HG03558 (cell line): ENCODE measurements around the gene HAUS7.

Experiments used
- ATAC-seq: cut with Tn5 transposase; IDR thresholded peaks from one replicate; pipeline ENCODE4 v1.9.1; 2021; ENCODE audit warnings: moderate number of reproducible peaks; ENCODE audit not compliant: unreplicated experiment; ENCODE audit errors: extremely low read depth

The HAUS7 gene

DNA sequence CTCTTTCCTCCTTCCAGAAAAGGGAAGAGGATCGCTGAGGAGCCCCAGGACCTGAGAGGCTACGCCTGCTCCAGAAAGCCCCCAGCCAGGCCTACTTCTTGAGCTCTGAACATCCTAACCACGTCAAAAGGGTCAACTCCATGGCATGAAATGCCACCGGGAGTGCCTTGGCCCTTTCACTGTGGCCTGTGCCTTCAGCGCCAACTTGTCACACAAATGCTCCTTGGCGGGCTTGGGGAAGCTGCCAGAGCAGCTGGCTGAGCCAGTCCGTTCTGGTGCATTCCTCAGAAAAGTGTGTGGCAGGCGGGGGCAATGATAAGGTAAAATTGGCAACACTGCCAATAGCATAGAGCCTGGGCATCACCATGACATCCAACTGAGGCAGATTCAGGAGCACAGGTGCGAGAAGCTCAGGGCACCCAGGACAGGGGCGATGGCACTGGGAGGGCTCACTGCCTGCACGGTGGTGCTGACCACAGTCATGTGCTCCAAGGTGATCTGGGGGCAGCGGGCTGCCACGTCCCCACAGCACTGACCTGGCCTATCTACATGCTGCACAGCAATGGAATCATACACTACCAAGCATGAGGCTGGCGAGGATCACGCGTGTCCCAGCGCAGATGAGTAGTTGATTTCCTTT is 12.4 kb downstream of the HAUS7 start:
- ATAC-seq = no peak

DNA sequence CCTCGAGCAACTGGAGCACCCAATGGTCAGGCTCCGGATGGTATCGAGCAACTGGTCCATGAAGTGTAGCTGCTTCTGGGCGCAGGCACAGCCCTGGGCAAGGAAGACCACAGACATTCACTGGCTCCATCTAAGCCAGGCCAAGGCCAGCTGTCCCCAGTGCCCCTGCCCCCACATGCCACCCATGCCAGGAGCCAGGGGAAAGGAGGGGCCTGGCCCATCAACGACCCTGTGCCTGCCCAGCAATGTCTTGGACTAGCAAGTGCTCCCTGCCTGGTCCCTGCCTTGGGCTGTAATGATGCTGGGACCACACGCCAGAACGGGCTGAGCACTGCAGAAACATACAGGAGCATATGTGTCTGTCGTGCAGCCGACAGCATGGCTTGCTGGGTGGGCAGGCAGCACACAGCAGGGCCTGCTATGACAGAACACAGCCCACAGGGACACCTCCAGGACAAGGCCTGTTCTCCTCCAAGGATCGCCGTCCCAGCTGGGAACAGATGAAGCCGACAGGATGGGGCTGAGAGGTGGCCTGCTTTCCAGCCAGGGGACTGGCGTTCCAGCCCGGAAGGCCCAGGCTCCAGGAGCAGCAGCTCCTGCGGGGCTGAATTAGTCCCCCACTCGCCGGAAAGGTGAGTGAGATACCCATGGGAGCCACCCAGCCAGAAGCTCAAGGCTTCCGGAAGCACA is 13.1 kb downstream of the HAUS7 start:
- no peak for ATAC-seq

DNA sequence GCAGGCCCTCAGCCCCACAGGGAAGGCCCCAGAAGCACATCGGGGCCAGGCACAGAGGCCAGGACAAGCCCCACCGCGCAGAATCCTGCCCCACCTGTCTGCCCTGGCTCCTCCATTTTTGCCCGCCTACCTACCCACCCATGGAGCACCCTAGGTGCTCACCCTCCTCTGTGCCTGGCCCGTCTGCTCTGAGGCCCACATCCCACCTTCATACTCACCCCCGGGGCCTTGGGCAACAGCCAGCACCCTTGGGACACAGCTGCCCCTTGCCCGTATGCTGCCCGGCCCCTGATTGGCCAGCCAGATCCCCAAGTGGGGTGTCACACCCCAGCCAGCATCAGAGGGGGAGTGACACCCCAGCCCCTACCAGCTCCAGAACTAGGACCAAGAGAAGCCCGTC is 13.7 kb downstream of the HAUS7 start:
- ATAC-seq = no peak

DNA sequence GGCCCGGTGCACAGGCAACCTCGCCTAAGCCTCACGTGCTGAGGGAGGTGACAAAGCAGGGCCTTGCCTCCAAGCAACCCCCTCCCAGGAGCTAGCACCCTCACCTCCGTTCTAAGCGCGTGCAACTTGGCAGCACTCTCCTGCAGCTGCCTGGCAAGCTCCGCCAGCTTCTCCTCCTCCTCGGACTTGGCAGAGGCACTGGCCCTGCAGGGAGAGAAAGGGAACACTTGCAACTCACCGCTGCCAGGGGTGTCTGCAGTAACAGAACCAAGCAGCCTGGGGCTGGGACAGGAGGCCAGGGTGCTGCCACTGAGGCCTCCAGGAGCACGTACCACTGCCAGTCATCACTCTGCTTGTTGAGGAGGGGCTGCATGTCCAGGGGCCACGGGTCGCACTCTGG is 14.2 kb downstream of the HAUS7 start:
- ATAC-seq = no peak

DNA sequence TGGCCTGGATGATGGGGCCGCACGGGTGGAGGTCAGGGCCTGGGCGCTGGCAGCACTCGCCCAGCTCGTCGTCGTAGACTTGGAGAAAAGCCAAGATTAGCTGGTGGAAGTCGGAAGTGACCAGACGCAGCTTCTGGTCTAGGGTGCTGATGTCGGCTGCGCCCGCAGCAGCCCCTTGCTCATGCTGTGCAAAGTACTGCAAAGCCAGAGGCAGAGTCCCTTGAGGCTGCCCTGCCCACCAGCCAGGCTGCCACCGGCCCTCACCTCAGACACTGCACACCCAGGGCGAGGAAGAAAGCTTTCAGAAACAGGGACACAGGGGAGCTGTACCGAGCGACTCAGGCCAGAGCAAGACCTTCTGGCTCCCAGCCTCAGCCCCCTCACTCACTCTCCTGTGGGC is 14.8 kb downstream of the HAUS7 start:
- no peak for ATAC-seq

DNA sequence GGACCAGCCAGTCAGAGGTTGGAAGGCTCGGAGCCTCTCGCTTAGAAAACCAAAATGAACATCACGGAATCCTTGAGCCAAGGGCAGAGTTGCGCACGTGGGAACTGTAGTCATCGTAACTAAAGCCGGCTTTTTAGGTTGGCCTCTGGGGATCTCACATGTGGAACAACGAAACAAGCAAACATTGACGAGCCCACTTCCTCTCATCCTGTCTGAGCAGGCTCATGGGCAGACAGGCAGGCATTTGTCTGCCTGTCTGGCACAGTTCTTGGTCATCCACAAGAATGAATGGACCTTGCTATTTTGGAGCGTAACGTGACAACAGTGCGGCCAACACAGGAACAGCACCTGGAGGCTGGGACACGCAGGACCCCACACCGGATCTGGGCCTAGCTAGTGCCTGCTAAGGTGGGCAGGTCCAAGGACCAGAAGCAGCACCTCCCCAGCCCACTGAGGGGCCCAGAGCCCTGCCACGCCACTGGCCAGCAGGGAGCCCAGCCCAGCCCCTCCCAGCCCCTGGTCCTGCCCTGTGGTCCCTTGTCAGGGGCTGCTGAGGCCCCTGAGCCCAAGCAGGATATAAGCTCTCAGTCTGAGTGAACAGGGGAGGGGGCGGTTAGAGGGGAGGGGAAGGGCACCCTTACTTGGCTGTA is 15.3 kb downstream of the HAUS7 start:
- ATAC-seq = no peak

DNA sequence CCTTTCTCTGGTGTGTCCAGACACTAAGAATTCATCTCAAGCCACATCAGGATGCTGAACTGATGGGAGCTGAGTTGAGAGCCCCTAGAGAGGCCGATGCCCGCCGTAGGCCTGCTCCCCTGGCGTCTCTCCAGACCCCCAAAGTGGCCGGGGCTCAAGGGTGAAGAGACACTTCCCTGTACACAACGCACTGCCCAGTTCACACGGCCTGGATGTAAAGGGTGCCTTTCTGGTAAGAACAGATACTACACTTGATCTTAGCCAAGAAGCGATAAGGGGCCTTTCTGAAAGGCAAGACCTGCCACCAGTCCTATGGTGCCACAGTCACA is 19.5 kb downstream of the HAUS7 start:
- ATAC-seq = no peak

DNA sequence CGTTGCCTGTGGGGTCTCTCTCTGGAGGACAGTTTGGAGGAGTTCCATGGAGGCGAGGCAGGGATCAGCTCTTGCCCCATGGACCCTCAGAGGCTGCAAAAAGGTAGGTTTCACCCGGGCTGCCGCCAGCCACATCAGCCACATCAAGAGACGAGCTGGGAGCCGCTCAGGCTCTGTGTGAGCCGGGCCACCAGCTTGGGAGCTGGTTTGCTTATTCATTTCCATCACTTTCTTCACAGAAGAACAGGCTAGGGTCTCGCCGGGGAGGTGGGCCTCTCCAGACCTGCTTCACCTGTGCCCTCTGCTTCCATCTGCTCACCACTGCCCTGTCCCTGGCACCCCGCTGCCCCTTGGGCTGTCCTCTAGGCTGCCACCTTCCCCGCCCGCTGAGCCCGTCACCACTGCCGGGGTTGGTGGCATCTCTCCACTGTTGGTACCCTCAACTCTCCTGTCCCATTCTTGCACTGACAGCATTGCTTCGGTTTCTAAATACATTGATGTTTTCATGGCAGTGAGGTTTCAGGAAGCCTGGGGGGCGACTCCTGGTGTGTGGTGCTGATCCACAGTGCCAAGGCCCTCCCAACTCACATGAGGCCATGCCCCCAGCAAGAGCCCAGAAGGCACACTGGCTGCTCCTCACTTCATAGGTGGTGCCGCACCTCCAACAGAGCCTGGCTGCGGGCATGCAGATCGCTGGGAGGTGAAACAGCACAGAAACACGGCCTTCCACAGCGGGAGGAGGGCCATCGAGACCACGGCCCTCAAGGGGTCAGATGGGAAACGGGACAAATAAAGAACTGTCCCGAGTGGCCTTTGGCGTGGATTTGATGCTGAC is 20.0 kb downstream of the HAUS7 start:
- no peak for ATAC-seq

DNA sequence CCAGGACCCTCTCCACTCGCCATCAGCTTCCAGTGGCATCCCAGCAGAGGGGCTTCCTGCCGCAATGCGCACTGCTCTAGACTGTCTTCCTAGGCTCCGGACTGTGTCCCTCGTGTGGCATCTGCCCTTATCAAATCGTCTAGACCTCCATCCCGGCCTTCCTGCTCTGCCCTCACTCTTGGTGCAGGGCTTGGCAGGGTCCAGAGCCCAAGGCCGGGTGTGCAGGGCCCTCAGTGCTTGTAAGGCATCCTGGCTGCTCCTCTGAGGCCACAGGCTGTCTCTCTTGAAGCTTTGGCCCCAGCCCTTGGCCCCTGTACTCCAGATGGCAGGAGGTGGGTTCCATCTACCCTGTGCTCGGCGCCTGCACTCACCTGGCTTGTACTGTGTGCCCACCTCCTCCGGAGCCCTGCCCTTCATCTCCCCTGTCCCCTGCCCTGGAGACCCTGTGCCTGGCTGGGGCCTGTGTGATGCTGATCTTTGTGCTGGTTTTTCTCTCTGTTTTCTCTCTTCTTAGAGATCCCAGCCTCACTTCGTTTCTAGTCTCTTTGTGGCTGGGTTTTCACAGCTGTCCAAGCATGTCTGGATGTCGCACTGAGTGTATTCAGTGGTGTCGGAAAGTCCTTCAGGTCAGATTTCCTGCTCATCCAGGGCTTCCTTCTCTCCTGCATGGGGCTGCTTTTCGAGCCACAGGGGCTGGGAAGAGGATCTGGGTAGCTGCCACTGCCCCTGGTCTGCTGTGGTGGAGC is 20.8 kb downstream of the HAUS7 start:
- ATAC-seq = no peak

DNA sequence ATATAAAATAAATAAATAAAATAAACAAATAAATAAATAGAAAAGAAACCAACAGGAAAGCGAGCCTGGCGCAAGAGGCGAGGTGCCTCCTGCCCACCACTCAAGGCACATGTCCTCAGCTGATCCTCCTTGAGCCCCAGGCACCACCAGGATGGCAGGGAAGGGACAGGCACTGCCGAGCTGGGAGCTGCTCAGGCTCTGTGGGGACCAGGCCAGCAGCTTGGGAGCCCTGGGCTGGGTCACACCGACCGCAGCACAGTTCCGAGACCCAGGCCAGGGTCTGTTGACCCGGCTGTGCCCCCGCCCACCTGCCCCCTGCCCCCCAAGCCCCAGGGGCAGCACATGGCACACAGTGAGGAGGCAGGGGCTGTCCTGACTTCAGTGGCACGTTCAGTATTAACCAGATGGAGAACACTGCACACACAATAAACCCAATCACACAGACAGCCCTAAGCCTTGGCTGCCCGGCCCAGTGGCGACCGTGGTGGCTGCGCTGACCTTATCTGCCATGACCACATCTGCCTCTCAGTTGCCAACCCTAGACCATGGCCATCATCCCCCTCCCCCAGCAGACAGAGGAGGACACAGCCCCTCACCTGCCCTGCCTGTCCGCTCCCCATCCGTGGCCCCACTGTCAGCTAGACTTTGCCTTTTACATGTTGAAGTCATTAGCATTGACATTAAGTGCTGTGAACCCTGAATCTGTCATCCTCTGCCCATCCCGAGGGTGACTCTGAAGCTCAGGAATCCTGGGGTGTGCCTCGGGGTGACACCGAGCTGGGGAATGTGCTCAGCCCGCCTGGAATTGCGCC is 21.6 kb downstream of the HAUS7 start:
- no peak for ATAC-seq

DNA sequence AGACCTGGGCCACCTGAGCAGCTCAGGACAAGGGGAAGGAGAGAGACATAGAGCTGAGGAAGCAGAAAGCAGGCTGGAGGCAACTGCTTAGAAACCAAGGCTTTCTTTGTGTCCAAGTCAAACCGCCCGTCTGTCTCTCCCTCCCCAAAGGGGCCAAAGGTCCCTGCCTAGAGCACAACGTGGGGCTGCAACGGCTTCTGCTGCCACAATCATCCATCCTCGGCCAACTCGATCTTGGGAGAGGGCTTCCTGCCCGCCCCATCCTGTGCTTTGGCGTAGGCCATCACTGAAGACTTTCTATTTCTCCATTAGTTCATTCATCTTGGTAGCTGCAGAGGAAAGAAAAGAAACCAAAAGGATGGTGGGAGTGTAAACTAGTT is 22.8 kb downstream of the HAUS7 start:
- ATAC-seq = no peak

DNA sequence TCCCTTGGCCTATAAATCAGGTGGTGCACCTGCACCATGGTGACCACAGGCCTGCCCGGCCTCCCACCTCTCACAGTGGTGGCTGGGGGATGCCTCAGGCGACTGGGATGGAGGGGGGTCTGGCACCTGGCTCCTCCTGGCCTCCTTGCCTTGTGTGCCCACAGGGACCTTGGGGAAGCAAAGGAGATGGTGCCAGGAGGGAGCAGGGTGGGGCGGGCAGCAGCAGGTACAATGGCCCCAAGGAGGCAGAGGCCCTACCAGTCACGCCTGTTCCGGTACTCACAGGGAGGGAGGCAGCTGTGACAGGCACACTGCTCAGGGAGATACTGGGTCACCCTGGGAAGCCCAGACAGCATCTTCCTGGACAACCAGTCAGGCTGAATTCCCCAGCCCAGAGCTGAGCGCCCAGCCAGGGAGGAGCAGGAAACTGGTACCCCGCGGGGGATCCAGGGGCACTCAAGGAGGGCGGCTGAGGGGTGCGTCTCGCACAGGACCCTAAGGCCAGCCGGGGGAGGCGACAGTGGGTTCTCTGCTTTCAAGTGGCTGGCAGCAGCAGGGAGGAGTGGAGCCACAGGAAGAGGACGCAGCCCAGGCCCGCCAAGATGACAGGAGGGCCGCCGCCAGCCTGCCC is 23.3 kb downstream of the HAUS7 start:
- ATAC-seq = no peak

DNA sequence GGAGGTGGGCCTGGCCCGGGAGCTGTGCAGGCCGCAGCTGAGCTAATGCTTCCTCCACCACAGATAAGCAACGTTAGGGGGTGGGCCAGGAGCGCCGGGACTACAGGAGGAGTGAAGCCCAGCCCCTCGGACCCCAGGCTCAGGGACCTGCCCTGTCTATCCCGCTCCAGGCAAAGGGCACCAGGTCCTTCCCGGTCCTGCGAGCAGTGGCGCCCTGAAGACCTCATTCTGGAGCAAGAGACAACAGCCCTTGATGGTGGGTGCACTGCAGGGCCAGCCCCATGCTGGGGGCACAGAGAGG is 23.8 kb downstream of the HAUS7 start:
- no peak for ATAC-seq

DNA sequence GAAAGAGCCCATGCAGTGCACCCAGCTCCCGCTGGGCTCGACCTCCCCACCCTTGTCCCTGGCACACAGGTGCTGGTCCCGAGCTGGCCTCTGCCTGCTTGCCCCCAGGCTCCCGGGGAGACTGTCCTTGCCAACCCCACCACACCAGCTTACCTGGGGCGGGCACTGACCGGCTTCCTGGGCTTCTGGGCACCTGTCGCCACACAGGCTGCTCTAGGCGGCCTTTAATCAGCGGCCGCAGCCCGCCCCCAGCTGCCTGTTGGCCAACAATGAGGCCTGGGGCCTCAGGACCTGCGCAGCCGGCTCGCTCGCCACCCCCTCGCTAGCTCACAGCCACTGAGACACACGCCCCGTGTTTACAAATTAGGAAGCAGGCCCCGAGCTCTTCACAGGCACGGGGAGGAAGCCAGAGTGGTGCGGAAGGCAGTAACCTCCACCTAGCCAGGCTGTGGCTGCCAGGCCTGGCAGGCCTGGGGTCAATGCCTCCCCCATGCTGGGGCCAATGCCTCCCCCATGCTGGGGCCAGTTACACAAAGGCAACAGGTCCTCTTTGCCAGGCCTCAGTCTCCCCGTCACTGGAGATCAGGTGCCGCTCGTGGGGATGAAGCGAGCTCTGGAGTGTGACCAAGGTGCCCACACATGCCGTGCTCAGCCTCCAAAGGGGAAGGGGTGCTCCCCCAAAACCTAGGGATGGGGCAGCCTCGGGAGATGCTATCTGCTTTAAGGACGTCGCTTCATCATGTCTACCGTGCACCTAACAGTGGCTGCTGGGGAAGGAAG is 24.3 kb downstream of the HAUS7 start, which contains the start of gene TREX2:
TSS of gene TREX2 (minus strand) at position 201 of the 780 bp plus-strand sequence. CDS start 626 bp downstream, outside the sequence.
- no peak for ATAC-seq

DNA sequence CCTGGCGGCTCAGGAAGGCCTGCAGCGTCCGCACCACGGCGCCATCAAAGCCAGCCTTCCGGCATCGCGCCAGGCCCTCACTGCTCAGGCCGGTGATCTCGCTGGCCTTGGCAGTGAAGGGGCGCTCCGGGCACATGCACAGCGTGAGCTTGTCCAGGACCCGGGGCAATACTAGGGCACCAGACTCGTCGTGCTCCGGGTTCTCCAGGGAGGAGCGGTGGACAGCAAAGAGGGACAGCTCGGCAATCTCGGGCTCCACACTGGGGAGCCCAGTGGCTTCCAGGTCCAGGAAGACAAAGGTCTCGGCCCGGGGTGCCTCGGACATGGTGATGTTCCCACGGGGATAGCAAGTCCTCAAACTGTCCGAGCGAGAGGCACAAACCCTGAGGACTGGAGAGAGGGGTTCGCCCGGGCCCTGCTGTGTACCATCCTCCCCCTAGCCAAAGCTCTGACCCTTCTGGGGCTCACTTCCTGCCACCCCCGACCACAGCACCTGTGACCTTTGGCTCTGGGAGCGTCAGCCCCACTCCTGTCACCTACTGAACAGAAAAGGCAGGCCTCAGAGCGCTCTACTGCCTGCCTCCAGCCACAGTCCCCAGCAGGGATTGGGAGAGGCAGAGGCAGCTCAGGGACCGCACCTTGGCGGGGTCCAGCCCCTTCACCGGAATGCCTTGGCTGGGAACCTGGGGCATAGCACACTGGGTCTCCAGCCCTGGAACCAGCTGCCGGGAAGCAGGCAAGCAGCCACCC is 25.1 kb downstream of the HAUS7 start:
- ATAC-seq = no peak

DNA sequence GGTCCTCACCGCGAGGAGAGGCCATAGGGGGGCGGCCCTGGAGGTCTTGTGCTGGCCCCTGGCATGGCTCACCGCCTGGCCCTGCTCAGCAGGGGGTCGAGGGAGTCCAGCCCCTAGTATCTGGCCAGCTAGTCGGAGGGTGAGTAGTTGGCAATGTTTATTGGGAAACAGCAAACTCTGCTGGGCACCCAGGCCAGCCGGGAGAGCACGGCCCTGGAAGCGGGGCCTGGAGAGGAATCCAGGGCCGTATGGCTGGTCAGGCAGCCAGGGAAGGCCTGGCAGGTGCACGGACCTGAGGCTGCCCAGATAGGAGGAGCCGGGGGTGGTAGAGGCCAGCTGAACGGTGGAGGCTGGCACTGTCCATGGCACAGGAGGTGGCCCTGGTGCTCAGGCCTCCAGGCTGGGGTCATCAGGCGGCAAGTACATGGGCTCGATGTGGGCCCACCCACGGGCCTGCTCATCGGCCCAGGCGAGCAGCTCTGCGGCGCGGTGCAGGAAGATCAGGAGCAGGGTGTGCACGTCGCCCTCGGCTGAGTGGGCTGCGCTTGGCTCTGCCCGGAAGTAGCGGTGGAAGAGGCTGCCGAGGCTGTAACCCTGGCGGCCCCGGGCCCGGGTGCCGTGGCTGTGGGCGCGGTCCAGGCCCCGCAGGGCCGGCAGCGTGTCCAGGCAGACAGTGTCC is 25.9 kb downstream of the HAUS7 start:
- no peak for ATAC-seq
